ENCODE measurements around the gene CRYBB1.

Gene CRYBB1

DNA sequence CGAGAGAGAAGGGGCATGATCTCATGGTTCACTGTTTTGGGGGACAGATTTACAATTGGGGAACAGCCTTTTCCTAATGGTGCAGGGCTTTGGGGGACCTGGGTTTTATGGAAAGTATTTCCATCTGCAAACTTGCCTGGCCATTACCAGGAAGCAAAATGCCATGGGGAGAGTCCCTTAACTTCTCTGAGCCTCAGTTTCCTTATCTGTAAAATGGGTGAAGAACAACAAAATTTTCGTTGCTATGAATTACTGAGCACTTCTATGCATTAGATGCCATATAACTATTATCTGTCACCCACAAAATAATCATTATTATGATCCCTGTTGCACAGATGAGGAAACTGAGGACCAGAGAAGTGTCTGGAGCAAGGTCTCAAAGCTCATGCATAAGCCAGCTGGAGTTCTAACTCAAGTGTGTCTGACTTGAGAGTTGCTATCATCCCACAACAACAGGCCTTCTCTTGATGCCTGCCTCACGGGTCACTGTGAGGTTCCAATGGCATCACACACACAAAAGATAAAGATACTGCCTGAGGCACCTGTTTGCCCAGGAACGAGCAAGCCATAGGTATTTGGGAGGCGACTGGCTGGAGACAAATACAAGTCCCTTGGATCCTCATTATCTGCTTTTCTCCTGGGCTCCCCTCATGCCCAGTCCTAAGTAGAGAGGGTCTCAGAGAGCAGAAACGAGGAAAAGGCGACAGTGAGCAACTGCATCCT lies 43.7 kb downstream of the CRYBB1 start:
- no peak for DNase-seq

- DNase-seq: no peak
Observed at GRCh38 chr22:26573026-26573662, 44.7 kb downstream of the CRYBB1 start.

DNA sequence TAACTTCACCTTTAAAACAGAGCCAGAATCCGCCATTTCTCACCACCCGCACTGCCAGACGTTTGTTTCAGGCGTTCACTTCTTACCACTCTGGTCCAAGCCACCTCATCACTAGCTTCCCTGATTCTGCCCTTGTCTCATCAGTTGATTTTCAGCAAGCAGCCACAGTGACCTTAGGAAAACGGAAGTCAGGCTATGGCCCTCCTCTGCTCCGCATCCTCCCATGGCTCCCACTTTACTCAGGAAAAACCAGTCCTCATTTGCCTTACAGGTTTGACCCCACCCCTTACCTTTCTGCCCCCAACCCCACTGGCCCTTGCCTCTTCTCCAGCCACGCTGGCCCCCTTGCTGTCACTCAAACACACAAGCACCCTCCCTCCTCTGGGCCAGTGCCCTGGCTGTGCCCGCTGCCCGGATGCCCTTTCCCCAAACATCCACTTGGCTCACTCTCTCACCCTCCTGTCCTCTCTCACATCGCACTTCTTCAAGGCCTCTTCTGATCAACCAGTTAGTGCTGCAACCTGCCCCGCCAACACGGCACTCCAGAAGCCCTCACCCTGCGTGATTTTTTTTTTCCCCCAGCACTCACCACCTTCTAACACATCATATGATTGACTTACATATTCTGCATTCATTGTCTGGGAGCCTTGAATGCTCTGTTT lies 46.8 kb downstream of the CRYBB1 start:
- DNase-seq: no peak

- DNase-seq: no peak
Observed at GRCh38 chr22:26570115-26570514, 47.7 kb downstream of the CRYBB1 start.

- no peak for DNase-seq
Observed at GRCh38 chr22:26568207-26568706, 49.6 kb downstream of the CRYBB1 start.

DNA sequence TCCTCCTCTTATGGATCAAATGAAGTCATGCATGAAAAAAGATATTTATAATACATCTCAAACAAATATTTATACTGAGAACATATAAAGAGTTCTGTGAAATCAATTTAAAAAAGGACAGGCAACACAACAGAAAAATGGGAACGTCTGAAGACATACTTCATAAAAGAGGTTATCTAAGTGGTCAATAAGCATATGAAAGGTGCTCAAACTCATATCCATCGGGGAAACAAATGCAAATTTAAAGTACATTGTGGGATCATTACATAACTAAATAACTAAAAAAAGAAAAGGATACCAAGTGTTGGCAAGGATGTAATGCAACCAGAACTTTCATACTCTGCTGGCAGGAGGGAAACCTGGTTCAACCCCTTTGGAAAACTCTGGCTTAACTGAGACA lies 50.2 kb downstream of the CRYBB1 start:
- no peak for DNase-seq

- no peak for DNase-seq
Observed at GRCh38 chr22:26566994-26567393, 50.8 kb downstream of the CRYBB1 start.

DNA sequence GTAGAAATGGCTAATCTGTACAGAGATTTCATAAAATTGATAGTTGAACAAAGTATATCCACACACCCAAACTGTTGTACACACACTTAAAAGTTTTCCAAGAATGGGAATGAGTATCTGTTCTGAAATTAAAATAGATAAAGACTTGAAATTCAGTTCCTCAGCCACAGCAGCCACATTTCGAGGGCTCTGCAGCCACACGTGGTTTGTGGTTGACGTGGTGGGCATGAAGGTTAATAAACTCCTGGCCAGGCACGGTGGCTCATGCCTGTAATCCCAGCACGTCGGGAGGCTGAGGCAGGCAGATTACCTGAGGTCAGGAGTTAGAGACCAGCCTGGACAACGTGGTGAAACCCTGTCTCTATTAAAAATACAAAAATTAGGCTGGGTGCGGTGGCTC lies 51.9 kb downstream of the CRYBB1 start:
- no peak for DNase-seq

DNA sequence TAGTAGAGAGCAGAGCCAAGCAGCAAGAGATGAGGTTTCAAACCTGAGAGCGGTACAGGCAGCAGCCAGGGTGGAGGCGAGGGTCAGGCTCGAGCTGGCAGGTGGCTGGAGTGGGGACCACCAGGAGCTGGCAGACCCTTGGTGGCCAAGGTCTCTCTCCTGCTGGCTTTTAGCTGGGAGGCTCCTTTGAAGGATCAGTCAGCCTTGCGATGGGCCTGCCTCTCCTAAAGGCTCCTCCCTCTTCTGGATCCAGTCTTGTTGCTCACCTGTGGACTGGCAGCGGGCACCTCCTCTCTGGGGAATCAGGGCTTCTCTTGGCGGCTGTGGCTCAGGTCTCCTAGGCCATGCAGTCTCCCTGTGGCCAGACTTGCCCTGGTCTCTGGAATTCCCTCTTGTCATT lies 52.6 kb downstream of the CRYBB1 start:
- DNase-seq: no peak

DNA sequence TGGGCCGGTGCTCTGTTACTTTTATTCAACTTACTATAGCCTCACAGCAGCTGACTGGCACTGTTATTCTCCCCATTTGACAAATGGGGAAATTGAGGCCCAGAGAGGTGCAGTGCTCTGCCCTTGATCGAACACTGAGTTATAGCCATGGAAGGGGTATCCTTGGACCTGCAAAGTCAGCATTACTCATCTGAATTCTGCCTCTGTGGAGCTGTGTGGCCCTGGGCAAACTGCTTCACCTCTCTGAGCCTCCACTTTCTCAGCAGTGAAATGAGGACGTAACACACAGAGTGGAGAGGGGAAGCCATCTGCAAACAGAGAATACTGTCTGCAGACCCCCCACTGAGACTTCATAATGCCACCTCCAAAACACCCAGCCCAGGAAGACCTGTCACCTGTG lies 53.2 kb downstream of the CRYBB1 start:
- DNase-seq: no peak

DNA sequence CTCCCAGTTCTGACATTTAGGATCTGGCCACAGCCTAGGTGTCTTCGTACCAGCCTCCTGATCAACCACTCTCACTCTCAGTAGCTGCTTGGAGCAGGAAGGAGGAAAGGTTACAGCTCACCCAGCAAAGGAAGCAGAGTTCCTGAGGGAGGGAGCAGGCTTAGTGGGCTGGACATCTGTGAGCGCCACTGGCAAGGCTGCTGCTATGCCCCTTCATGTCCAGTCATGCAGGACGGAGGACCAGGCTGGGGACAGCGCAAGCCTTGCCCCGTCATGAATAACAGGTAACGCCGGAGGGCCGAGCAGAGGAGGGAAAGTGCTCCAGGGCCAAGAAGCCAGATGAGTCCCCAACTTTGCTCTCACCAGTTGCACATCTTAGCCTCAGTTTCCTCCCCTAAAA lies 53.6 kb downstream of the CRYBB1 start:
- no peak for DNase-seq

GRCh38 chr22:26563022-26563421 lies 54.8 kb downstream of the CRYBB1 start:
- no peak for DNase-seq

DNA sequence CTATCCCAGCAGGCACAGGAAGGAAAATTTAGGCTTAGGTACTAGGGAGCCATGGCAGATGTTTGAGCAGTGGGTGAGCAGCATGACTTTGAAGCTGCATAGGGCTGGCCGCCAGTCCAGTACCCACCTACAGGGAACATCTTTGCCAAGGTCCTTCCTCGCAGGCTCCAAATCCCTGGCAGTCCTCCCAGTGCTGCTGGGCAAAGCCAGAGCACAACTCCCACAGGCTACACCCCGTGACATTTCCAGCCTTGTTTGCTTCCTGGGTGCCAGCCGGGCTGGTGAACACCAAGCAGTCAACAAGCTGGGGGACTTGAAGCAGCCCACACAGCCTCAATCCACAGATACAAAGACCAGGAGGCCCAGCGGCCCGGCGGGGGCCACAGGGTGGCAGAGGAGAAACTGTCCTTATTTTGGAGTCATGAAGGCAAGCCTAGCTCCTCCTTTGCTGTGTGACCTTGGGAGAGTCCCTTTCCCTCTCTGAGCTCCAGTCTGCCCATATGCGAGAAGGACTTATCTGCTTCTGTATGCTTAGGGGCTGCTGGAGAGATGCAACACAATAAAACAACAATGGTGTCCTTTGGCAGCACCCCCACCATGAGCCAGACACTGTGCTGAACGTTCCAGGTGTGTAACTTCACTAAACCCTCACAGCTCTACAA lies 55.9 kb downstream of the CRYBB1 start:
- DNase-seq: no peak

DNA sequence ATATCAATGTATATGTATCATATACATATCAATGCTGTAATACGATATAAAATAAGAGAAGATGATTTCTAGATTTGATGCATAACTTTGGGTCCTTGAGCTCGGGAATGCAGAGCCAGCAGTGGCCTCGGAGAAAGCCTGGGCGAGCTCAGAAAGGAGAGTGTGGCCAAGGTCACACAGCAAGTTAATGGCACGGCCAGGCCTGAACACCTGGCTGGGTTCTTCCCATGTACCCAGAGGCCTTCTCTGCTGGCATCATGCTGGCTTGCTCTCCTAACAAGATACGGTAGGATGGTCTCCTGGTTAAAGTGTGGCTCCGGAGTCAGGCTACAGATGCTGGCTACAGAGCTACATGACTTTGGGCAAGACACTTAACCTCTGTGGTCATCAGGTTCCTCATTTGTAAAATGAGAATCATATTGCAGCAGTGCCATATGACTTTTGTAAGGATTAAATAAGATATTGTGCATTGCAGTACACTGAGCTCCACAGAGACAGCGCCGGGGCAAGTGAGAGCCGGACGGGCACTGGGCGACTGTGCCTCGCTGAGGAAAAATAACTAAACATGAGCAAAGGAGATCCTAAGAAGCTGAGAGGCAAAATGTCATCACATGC lies 57.8 kb downstream of the CRYBB1 start:
- DNase-seq: no peak

DNA sequence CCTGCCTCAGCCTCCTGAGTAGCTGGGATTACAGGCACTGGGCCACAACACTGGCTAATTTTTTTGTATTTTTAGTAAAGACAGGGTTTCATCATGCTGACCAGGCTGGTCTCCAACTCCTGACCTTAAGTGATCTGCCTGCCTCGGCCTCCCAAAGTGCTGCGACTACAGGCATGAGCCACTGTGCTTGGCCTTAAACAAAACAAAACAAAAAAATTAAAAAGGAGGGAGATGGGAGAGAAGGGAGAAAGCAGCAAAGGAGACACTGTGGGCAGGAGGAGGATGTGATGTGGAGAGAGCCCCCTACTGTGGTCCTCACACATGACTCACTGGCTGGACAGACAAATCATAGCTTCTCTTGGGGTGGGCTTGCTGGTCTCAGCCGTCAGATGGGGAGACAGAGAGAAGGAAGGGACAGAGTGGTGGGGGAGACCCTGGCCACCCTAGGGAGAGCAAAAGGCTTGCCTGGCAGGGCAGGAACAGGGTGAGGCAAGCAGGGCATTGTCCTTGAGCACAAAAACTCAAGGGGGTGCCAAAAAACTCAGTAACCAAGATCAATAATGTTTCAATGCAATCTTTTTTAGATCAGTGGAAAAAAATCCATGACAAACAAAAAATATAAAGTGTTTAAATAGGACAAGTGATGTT lies 59.5 kb downstream of the CRYBB1 start:
- DNase-seq: no peak

DNA sequence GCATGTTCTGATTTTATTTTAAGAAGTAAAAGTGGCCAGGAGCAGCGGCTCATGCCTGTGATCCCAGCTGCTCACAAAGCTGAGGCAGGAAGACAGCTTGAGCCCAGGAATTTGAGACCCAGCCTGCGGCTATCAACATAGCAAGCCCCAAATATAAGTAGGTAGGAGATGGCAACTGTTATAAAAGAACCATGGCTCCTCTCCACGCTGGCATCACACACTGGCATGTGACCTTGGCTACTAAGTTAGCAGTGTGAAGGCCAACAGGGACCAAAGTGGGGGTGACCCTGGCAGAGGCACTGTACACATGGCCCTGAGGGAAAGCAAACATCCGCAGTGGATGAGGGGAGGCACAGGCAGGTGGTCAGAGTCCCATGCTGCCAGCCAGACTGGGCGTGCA lies 60.9 kb downstream of the CRYBB1 start:
- DNase-seq: no peak

DNA sequence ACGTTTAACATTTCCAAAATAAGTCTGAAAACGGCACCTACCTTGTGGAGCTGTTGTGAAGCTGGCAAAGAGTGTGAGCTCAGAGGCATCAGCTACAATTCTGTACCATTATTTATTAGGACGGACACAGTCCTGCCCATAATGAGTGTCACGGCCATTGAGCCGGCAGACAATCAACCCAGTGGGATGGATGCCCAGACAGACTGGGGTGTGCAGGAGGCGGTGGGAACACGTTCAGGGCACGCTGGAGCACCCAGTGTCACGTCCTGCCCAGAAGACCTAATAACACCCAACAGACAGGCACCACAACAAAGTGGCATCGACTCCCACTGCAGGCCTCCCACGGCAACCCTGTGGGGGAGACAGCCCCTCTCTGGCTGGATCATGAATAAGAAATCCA lies 62.3 kb downstream of the CRYBB1 start:
- no peak for DNase-seq

- no peak for DNase-seq
Observed at GRCh38 chr22:26554956-26555355, 62.9 kb downstream of the CRYBB1 start.

DNA sequence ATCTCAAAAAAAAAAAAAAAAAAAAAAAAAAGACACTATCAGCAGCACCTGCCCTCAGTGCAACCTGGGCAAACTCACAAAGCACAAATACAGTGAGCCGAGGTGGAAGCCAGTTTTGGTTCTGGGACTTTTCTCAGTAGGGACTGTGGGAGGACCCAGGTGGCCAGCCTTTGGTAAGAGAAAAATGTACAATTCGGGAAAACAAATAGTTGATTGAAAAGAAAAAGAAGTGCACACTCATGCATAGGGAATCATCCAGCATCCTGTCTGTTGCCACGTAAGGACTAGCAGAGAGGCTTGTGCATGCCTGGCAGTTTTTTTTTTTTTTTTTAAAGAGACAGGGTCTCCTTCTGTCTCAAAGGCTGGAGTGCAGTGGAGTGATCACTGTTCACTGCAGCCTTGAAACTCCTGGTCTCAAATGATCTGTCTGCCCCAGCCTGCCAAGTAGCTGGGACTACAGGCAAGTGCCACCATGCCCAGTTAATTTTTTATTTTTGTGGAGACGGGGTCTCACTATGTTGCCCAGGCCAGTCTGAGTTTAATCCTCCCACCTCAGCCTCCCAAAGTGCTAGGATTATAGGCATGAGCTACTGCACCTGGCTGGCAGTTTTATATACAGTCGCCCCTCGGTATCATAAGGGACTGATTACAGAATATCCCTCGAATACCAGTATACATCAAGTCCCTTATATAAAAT lies 64.6 kb downstream of the CRYBB1 start:
- no peak for DNase-seq

- no peak for DNase-seq
Observed at GRCh38 chr22:26552466-26552865, 65.4 kb downstream of the CRYBB1 start.

GRCh38 chr22:26551568-26551967 lies 66.3 kb downstream of the CRYBB1 start:
- no peak for DNase-seq

DNA sequence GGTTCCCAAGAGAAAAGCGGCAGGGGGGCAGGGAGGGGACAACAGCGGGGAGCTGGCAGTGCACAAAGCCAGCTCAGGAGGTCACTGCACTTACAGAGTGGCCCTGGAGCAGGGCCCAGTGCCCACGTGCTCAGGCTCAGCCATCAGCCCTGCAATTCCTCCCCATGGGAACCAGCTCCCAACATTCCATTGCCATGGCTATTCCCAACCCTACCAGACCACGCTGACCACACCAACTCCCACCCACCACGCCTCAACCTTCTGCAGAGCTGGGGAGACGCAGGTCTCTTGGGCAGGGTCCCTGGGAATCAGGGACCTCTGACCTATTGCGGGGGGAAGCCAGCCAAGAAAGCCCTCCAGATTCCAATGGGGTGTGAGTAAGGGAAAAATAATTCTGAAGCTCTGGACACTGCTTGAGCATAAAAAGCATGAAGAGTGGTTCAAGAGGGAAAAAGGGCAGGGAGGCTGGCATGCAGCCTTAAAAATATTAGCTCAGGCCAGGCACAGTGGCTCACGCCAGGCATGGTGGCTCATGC lies 67.3 kb downstream of the CRYBB1 start:
- no peak for DNase-seq
